Colonic mucosa (tissue), 4 donors: ENCODE measurements around the gene C20orf202. TPM values are rescaled to one million over a fixed set of nuclear protein-coding genes. Genes with fewer than 3 reads are reported as not detected.

Source experiments
- DNase-seq: peaks from one replicate; pipeline ENCODE4 v3.0.0-alpha.2; 2020
- H3K27ac ChIP-seq: fragments of 200-600 bp; one replicate; pipeline ENCODE4 v1.8.0; 2021
- H3K27me3 ChIP-seq: fragments of 200-600 bp; one replicate; pipeline ENCODE4 v1.8.0; 2021
- H3K36me3 ChIP-seq: fragments of 200-600 bp; one replicate; pipeline ENCODE4 v1.8.0; 2021
- H3K4me1 ChIP-seq: fragments of 200-600 bp; one replicate; pipeline ENCODE4 v1.8.0; 2021; ENCODE audit warnings: mild to moderate bottlenecking
- H3K4me3 ChIP-seq: fragments of 200-600 bp; one replicate; pipeline ENCODE4 v1.8.0; 2021
- H3K9ac ChIP-seq, 2 donors: one replicate each; pipeline ENCODE4 v1.7.0; 2013; ENCODE audit warnings: control low read depth in 2 of 2, low read depth in 2 of 2, low read length in 2 of 2
- H3K9me3 ChIP-seq: fragments of 200-600 bp; one replicate; pipeline ENCODE4 v1.8.0; 2021
- CTCF ChIP-seq: fragments of 200-600 bp; IDR thresholded peaks from one replicate; pipeline ENCODE4 v1.8.0; 2022; ENCODE audit warnings: antibody characterized with exemption, mild to moderate bottlenecking
- intact Hi-C: fragments of 100-400 bp; cut with DNase I; formaldehyde crosslinking; loops from one replicate; pipeline ENCODE4 v1.14.1; 2022
- total RNA-seq, 2 donors: library from RNA; stranded (reverse); fragmentation: NEBNext Ultra II Directional in 1 of 2; extraction: Animal tissue kit (Norgen Biotek cat#: 25700) in 1 of 2; gene quantifications; one replicate each; pipeline ENCODE4 v1.2.1, GENCODE V29; 2021
- donor health status: healthy.
- donor health status: DM: no; HTN: no; CAD: no.
- donor health status: DM: no; HTN: no; CAD: no.

The C20orf202 gene
- total RNA-seq, 2 donors from 2014 or later: 0.19 TPM; not detected in 1

GRCh38 chr20:1183153-1183552 is 20.1 kb upstream of the C20orf202 start:
- Histone ChIP-seq H3K9ac (no peak overlapping the region), H3K27ac (no peak overlapping the region), H3K9me3 (no peaks in the 10 kb centered on the region), H3K27me3 (peaks cover 14% of the 10 kb centered on the region), H3K4me1 (no peaks in the 10 kb centered on the region), H3K36me3 (no peaks in the 10 kb centered on the region), H3K4me3 (no peak overlapping the region)
- TF ChIP-seq CTCF: no peak
- no peak for DNase-seq
- intact Hi-C loops: loop anchor here (10.0 kb wide), 1 partner anchor 58 kb away; no protein-coding TSS in a partner anchor

GRCh38 chr20:1184260-1184637 is 19.0 kb upstream of the C20orf202 start:
- no peak for TF ChIP-seq CTCF
- Histone ChIP-seq H3K9me3 (no peaks in the 10 kb centered on the region), H3K27me3 (peaks cover 14% of the 10 kb centered on the region), H3K9ac (no peak overlapping the region), H3K4me1 (no peaks in the 10 kb centered on the region), H3K4me3 (no peak overlapping the region), H3K36me3 (no peaks in the 10 kb centered on the region), H3K27ac (no peak overlapping the region)
- no peak for DNase-seq
- intact Hi-C loops: loop anchor here (10.0 kb wide), 1 partner anchor 59 kb away; no protein-coding TSS in a partner anchor

- Histone ChIP-seq H3K27me3 (peaks cover 14% of the 10 kb centered on the region), H3K27ac (no peak within 1 kb of the TSS), H3K9ac (no peak within 1 kb of the TSS), H3K4me3 (peak within 1 kb of the TSS; percentile 50), H3K36me3 (no peaks in the 10 kb centered on the region), H3K4me1 (no peaks in the 10 kb centered on the region), H3K9me3 (no peaks in the 10 kb centered on the region)
- intact Hi-C loops: loop anchor here (10.0 kb wide), 1 partner anchor 60 kb away; no protein-coding TSS in a partner anchor
- no peak for TF ChIP-seq CTCF
- DNase-seq: no peak
Observed at GRCh38 chr20:1184638-1185315, 18.5 kb upstream of the C20orf202 start, which contains the start of gene TMEM74B. TMEM74B (minus strand) TSS chr20:1184981; CDS start chr20:1183801, 1,180 bp downstream.

GRCh38 chr20:1185316-1185741 is 17.9 kb upstream of the C20orf202 start:
- H3K9ac ChIP-seq: no peak overlapping the region
- no peak for TF ChIP-seq CTCF
- intact Hi-C loops: loop anchor here (10.0 kb wide), 1 partner anchor 61 kb away; no protein-coding TSS in a partner anchor

GRCh38 chr20:1185790-1186334 is 17.4 kb upstream of the C20orf202 start:
- DNase-seq: peak; percentile 45
- peaks cover 14% of the 10 kb centered on the region for H3K27me3 ChIP-seq
- intact Hi-C loops: loop anchor here (10.0 kb wide), 1 partner anchor 61 kb away; no protein-coding TSS in a partner anchor
- H3K9ac ChIP-seq: no peak overlapping the region
- no peaks in the 10 kb centered on the region for H3K9me3 ChIP-seq
- H3K36me3 ChIP-seq: no peaks in the 10 kb centered on the region
- H3K4me1 ChIP-seq: no peaks in the 10 kb centered on the region
- peak overlapping the region; percentile 50 for H3K4me3 ChIP-seq
- H3K27ac ChIP-seq: no peak overlapping the region
- TF ChIP-seq CTCF: peak; percentile 54

More at GRCh38 chr20:1185316-1185741, 17.9 kb upstream of the C20orf202 start:
- peaks cover 14% of the 10 kb centered on the region for H3K27me3 ChIP-seq
- no peaks in the 10 kb centered on the region for H3K9me3 ChIP-seq
- no peaks in the 10 kb centered on the region for H3K36me3 ChIP-seq
- peak overlapping the region; percentile 50 for H3K4me3 ChIP-seq
- H3K27ac ChIP-seq: no peak overlapping the region
- DNase-seq: no peak
- H3K4me1 ChIP-seq: no peaks in the 10 kb centered on the region
